Dedifferentiated amniotic fluid mesenchymal stem cell (primary cell): ENCODE data around the gene KLF1.
"Not testable (repeated sequence)": the region's sequence is repeated elsewhere in the genome, so short reads cannot be mapped to it uniquely, and the experiment has no call there.

Source experiments
- DNase-seq: peaks from one replicate; pipeline ENCODE4 v3.0.0-alpha.2; 2016; ENCODE audit errors: extremely low spot score

Gene KLF1

GRCh38 chr19:12886969-12887747, at the start of gene KLF1:
TSS of gene KLF1 (minus strand) at chr19:12887201. CDS start at chr19:12887140, 61 bp downstream.
- no peak for DNase-seq

DNA sequence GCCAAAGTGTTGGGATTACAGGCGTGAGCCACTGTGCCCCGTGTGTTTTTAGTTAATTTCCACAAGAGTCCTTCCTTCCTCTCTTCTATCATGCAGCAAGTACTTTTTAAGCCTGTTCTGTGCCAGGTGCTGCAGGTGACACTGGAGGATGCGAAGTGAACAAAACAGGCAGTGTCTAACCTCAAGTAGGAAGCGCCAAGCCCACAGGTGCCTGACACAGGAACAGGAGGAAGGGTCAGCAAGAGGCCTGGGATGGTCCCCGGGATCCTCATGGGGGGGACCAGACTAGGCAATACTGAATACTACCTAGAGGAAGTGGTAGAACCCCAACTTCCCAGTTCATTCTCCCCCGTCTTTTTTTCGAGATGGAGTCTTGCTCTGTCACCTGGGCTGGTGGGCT, 49.6 kb upstream of the KLF1 start:
- no peak for DNase-seq

- DNase-seq: no peak
Observed at GRCh38 chr19:12935071-12935470, 48.1 kb upstream of the KLF1 start.

DNA sequence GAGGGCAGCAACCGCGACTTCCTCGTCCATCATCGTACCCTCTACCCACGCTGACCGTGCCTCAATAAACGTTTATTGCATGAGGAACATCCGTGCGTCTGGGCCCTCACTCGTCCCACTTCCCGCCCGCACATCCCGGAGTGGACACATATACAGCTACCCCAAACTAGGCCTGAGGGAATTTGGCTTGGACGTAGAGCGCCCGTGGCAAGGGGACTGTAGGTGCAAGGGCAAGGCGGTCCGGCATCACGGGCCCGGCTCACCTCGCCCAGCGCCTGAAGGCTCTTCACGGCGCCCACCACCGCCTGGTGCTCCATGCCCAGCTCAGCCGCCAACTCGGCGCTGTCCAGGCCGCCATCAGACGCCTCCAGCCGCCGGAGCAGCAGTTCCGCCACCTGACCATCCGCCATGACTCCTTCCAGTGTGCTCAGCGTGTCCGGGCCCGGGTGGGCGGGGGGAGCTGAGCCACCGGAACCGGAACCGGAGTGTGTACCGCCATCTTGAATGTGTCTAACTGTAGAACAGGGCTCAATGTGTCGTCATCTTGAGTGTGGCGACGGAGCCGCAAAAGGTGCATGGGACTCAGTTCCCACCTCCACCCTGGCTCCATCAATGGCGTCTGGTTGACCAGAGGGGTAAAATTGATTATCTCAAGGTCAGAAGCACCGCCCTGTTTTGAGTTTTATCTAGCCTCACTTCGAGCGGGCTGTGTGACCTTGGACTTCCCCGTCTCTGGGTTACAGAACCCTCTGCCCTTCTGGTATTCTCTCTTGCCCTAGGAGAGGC, 46.5 kb upstream of the KLF1 start, which contains the start of gene FARSA:
TSS of gene FARSA (minus strand) at position 425 of the 786 bp plus-strand sequence. CDS start at position 410, 15 bp downstream.
- peak; percentile 93 for DNase-seq

- no peak for DNase-seq
Observed at GRCh38 chr19:12932392-12933286, 45.6 kb upstream of the KLF1 start.

GRCh38 chr19:12930002-12930645, 43.1 kb upstream of the KLF1 start:
- no peak for DNase-seq

DNA sequence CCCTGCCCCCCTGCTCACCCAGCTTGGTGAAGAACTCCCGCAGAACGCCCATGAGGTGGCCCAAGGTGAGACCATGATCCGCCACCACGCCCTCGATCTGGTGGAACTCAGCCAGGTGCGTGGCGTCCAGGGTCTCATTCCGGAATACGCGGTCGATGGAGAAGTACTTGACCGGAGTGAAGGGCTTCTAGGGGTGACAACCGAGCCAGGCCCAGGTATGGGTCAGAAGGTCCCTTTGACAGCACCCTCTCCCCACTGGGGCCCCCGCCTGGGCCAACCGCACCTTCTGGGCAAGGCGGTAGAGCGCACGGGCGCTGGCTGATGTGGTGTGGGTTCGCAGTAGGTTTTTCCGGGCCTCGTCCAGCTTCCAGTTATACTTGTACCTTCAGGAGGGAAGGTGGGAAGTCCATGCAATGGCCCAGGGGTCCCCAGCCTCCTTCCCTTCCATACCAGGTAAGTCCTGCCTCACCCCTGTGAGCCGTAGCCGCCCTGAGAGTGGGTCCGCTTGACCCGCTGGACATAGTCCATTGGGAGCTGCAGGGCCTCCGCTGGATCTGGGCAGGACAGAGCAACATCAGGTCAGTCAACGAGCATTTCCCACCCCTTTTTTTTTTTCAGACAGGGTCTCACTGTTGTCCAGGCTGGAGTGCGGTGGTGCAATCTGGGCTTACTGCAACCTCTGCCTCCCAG, 37.8 kb upstream of the KLF1 start:
- no peak for DNase-seq

DNA sequence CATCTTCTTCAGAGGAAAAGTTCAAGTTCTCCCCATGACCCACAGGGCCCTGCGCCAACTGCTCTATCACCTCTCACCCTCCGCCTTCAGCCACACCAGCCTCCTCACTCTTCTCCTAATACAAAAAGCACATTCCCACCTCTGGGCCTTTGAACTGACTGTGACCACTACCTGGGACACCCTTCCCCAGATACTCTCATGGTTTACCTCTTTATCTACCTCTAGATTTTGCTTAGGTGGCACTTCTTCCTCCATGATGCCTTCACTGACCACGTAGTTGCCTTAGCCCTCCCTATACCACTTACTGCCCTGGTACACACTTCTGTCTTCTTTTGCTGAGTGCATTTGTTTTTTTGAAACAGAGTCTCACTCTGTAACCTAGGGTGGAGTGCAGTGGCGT, 36.0 kb upstream of the KLF1 start:
- DNase-seq: no peak

DNA sequence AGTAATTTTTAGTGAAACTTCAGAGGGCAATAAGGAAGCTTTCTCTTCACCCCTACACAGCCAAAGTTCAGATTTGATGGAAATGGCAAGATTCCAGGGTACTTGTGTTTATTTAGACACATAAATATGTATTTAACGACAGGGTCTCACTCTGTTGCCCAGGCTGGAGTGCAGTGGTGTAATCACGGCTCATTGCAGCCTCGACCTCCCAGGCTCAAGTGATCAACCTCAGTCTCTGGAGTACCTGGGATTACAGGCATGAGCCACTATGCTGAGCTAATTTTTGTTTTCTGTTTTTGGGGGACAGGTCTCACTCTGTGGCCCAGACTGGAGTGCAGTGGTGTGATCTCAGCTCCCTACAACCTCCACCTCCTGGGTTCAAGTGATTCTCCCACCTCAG, 34.0 kb upstream of the KLF1 start:
- DNase-seq: no peak

DNA sequence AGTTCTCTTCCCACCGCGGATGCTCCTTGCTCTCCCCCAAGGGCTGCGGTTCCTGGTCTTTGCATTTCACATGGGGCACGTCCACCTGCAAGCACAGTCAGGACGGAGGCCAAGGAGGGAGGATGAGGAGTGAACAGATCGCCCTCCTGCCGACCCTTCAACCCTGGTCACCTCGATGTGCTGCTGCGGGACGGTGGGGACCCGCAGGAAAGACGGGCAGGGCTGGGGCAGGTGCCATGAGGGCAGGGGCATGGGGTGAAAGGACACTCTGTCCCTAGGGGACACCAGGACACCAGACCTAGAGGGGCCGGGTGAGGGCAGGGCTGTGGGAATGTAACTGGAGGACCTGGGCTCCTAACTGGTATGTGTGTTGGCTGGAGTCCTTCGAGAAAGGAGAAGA, 31.3 kb upstream of the KLF1 start:
- DNase-seq: no peak

DNA sequence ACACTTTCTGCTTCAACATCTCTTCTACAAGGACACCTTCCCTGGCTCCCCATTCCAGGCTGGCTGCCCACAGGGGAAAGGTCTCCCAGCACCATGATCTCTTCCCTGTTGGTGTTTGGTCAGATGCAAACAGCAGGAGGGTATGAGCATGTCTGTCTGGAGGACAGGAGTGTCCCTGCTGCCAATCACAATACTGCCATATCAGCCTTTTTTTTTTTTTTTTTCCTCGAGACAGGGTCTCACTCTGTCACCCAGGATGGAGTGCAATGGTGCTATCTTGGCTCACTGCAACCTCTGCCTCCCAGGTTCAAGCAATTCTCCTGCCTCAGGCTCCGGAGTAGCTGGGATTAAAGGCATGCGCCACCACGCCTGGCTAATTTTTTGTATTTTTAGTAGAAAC, 28.9 kb upstream of the KLF1 start:
- not testable (repeated sequence) for DNase-seq

GRCh38 chr19:12913851-12914690, 27.1 kb upstream of the KLF1 start:
- no peak for DNase-seq

DNA sequence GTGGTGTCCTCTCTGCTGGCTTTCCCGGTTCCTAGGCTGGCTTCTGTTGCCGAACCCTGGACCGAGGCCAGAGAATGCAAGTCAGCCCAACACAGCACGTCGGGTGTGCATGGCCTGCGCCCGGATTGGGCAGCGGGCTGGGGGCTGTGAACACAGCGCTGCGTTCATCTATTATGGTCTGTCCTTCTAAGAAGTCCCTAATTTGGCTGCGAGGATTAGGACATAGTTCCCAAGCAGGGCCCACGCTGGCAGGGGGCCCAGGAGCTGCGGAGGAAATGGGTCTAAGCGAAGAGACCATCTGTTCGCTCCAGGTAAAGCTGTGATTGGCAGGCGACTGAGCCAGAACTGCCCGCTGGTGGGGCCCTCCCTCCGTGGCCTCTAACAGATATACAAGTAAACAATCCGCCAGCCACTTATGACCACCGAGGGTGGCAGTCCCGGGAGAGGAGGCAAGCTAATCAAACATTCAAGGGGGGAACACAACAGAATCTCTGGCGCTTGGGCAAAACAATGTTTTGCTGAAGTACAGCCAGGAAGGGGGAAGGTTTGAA, 26.1 kb upstream of the KLF1 start:
- peak; percentile 23 for DNase-seq

GRCh38 chr19:12912571-12912970, 25.6 kb upstream of the KLF1 start:
- no peak for DNase-seq

DNA sequence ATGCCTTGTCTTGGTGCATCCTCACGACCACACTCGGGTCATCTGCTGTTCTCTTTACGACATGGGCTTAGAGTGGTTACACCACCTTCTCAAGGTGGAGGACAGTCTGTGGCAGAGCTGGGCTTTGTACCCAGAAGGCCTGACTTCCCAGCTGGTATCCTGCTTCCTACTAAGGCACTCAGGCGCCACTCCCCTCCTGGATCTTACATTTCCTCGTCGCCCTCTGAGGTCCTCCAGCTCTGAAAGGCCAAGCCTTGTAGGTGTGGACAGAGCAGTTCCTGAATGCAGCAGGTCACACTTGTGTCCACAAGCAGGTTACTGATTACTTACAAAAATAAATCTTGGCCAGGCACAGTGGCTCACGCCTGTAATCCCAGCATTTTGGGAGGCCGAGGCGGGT, 20.2 kb upstream of the KLF1 start:
- no peak for DNase-seq

DNA sequence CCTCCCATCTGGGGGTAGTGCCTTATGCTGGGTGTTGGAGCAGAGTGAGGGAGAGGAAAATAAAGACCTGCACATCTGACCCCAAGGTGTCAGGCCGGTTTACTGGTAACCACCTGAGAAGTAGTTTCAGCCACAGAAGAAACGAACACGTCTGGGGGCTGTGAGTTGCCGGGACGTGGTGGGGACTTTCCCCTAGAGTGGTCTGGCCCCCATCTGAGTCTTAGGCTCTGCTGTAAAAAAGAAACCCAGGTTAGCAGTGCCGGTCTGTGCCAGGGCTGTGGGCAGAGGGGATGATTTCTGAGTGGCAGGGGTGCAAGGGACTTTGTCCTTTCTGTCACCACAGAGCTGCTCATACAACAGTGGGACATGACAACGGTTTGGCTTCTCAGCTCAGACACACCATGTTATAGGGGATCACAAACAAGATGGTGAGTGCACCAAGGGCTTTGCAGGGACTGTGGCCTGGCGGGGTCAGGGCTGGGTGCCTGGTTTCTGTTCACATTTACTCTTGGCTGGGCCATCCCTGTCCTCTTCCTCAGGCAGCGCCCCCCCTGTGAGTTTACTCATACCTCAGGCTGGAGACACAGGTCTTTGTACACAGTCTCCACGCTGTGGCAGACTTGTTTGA, 13.0 kb upstream of the KLF1 start:
- DNase-seq: no peak

- DNase-seq: no peak
Observed at GRCh38 chr19:12896460-12896859, 9.5 kb upstream of the KLF1 start.

DNA sequence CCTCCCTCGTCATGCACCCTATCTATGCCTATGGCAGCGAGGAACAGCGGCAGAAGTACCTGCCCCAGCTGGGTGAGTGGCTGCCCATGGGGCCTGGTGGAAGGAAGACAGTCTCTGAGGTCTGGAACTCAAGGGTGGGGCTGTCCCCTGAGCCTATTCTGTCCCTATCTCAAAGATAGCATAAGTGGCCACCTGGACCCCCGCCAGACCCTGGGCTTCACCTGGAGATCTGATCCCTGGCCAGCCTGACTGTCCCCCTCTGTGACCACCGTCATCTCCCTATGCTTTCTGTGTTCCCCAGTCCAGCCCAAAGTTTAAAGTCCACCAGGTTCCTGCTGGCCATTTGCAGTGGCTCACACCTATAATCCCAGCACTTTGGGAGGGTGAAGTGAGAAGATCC, 6.6 kb upstream of the KLF1 start:
- DNase-seq: no peak

DNA sequence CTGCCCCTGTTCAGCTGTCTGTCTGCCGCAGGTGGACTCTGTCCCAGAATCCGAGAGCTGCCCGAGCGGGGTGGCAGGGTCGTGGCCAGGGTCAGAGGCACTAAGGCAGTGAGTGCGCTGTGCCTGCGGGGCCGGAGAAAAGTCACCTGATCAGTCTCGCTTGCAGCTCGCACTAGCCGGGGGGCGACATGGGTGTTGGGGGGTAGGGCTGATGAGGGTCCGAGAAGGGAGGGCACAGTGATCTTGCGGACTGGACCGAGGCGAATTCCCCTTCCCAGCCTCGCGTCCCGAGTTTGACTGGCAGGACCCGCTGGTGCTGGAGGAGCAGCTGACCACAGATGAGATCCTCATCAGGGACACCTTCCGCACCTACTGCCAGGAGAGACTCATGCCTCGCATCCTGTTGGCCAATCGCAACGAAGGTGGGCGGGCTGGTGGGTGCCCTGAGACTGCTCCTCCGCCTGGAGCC, 4.6 kb upstream of the KLF1 start:
- no peak for DNase-seq
